HG02642 (cell line): ENCODE results near the gene C1orf94.

Experiments used
- ATAC-seq: cut with Tn5 transposase; IDR thresholded peaks from one replicate; pipeline ENCODE4 v1.9.1; 2021; ENCODE audit warnings: mild to moderate bottlenecking; ENCODE audit not compliant: unreplicated experiment, poor library complexity

C1orf94 gene

GRCh38 chr1:34250342-34250741 is 73.6 kb downstream of the C1orf94 start:
- ATAC-seq, result no peak

GRCh38 chr1:34262023-34262853 is 85.5 kb downstream of the C1orf94 start:
- ATAC-seq, result no peak

GRCh38 chr1:34262921-34263320 is 86.2 kb downstream of the C1orf94 start:
- ATAC-seq, result no peak

GRCh38 chr1:34263406-34263805 is 86.7 kb downstream of the C1orf94 start:
- no peak for ATAC-seq

- ATAC-seq, result no peak
These were observed 88.7 kb downstream of the C1orf94 start for GRCh38 chr1:34265396-34265795.

GRCh38 chr1:34266127-34266951 is 89.6 kb downstream of the C1orf94 start:
- ATAC-seq, result no peak

- ATAC-seq, result no peak
These were observed 90.6 kb downstream of the C1orf94 start for GRCh38 chr1:34267326-34267725.

GRCh38 chr1:34268311-34268954 is 91.7 kb downstream of the C1orf94 start:
- ATAC-seq, result no peak
